A673 (cell line): Measurements from ENCODE around the gene BMPR1A.

ENCODE experiments used
- CTCF ChIP-seq: fragments of 300-800, 200-600 bp; sonication (generic); conservative IDR thresholded peaks from 2 replicates; pipeline ENCODE4 v1.5.1; 2017; ENCODE audit warnings: low read depth, mild to moderate bottlenecking, antibody characterized with exemption, low read length, moderate library complexity, mixed read lengths
- EZH2 ChIP-seq: fragments of 200-600 bp; sonication (generic); IDR thresholded peaks from 2 replicates; pipeline ENCODE4 v1.6.1; 2017; ENCODE audit warnings: borderline replicate concordance, low read depth, mild to moderate bottlenecking, mixed read lengths, antibody characterized with exemption, low read length; ENCODE audit not compliant: poor library complexity, severe bottlenecking

GRCh38 chr10:86944471-86944870 is 188.1 kb downstream of the BMPR1A start:
- TF ChIP-seq EZH2: no peak
- TF ChIP-seq CTCF: no peak
